ENCODE measurements around the gene PPIP5K2.

DNA sequence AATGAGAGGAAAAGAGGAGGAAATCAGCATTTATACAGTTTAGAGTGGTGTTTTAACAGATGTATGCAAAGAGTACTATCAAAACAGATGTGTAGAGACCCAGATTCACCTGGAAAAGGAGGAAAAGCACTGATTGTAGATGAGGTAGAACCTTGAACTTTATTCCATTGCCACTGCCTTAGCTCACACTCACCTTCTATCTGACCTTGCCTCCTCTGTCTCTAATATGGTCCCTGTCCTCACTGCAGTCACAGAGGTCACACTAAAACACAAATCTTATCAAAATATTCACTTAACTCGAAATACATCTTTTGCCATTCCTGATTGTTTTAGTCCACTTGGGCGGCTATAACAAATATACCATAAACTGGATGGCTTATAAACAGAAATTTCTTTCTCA lies 7.2 kb upstream of the PPIP5K2 start:
- TF ChIP-seq CTCF (conservative IDR thresholded peaks at IDR 0.05; ENCODE audit: low read depth, low read length), result no peak
- TF ChIP-seq EZH2 (IDR thresholded peaks at IDR 0.05; ENCODE audit: borderline replicate concordance, low read depth, low read length, poor library complexity, severe bottlenecking), result no peak

Measured in A673 (cell line).